SHP77 (cell line): ENCODE measurements around the gene CHCHD6.

Source experiments
- DNase-seq, 2 experiments: peaks; one replicate each; lab custom pipeline; 2025; lab: John Stamatoyannopoulos, UW

Gene CHCHD6

DNA sequence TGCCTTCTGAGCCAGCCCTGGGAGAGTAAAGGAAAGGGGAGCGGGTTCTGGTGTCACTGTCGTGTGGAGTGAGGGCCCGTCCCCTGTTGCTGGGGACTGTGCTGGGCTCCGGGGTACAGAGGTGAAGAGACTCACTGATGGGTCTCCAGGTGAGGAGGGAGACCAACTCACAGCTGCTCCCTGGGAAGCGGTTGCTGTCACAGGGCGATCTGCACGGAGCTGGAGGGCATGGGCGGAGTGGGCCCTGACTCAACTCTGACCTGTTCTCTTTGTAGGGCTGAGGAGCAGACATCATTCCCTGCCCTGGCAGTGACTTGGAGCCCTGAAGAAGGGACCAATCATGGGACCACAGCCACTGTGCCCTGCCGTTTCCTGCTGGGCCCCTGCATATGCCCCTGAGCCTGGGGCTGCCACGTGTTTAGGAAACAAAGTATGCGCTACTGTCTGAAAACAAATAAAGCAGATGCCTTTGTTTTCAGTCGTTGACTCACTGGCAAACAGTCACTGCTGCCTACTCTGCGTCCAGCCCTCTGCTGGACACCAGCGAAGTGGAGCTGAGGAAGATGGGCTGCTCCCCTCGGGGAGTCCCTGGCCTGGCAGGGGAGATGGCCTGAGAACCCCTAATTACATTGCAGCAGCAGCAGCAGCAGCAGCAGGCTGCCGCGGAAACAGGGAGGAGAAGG lies 256.0 kb downstream of the CHCHD6 start:
- DNase-seq: no peak

DNA sequence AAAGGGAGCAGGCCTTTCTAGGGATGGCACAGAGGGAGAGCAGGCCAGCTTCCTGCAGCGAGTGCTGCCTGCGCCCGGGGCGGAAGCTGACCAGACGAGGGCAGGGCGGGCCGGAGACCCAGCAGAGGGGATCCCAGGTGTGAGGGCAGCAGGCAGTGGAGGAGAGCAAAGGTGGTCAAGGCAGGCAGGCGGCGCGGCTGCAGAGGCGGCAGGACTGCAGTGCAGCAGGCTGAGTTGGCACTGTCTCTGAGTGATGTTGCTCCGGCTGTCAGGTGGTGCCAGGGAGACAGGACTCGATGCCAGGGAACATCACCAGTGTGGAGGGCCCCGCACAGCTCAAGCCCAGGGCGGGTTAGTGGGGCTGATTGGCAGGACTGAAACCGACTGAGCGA lies 256.6 kb downstream of the CHCHD6 start:
- DNase-seq: no peak

DNA sequence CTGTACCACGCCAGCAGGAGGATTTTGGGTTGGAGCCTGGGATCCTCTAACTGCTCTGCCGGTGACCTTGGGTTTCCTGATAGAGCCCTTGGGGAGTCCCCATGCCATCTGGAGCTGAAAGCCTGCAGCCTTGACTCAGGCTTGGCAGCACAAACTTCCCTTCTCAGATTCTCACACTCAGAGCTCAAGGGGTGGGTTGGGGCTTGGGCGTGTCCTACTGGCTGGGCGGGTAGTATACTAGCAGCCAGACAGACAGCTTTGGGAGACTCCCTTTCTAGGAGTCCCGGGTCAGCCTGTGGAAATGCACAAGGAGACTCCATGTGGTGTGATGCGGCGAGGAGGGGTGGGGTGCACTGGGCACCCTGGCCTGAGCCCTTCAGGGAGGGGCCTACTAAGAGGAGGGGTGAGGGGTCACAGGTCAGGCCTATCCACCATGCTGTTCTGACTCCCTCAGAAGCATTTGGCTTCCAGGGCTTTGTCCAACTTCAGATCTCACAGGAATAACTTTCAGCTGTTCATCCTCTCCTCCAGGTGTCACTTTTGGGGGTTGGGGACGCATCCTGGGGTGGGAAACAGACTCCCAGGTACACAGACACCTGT lies 257.3 kb downstream of the CHCHD6 start:
- DNase-seq: no peak

DNA sequence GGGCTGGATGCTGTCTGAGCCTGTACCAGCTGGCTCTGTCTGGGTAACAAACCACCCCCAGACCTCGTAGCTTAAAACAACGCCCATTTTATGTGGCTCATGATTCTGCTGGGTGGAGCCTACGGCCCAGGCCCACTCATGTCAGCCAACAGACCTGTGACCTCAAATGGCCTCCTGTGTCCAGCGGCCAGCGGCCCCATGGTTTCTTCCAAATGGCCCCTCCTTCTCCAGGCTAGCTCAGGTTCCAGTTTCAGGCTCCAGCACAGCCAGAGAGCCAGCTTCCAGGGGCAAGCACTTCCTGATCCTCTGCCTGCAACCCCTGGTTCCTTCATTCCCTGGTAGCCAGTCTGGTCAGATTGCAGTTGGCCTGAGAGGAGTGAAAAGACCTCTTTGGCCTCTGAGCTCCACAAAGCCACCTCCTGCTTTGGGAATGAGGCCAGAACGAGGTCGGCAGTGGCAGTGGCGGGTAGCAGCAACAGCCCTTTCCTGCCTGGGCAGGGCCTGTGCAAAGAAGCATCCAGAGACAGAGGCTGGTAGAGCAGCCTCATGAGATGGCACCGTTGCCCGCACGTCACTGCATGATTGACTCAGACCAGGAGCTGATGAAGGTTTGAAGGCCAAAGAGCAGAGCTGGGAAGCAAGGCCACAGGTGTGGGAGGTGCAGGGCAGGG lies 257.9 kb downstream of the CHCHD6 start:
- no peak for DNase-seq

- no peak for DNase-seq
Measured at GRCh38 chr3:126962756-126963155, 258.7 kb downstream of the CHCHD6 start.

DNA sequence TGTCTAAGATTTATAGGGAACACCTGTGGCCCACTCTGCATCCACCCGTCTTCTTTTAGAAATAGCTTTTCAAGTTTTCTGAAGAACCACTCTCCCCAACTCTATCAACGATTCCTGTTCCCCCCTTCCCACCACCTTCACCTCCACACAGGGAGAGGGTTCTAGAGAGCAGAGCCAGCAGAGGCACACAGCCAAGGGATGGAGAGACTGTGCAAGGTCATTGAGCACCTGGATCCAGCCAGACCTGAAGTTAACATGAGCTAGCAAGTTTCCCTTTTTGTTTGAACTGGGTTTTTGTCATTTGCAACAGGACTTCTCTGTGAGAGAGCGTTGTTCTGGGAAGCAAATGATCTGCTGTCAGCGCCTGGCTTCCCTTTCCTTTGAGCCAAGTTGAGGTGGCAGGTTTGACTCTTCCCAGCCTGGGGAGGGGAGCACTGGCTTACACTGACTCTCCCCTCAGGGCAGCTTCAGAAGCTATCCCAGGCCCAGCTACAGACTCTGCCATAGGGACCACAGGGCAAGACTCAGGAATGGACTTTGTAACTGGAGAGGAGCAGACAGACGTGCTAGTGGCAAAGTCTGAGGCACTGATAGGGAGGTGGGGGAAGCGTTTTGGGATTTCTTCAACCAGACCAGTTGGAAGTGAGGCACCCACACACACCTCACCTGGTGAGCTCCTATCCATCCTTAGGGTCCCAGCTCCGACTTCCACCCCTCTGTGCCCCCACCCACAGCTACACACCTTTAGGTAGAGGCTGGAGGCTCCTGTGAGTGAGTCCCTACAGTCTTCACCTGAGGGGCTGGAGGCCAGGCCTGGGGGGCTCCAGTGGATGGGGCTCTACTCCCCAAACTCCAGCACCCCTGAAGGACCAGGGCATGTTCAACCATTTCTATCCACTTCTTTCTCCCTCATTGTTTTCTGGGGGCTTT lies 259.5 kb downstream of the CHCHD6 start:
- DNase-seq: no peak

GRCh38 chr3:126964261-126964660 lies 260.2 kb downstream of the CHCHD6 start:
- DNase-seq: no peak

DNA sequence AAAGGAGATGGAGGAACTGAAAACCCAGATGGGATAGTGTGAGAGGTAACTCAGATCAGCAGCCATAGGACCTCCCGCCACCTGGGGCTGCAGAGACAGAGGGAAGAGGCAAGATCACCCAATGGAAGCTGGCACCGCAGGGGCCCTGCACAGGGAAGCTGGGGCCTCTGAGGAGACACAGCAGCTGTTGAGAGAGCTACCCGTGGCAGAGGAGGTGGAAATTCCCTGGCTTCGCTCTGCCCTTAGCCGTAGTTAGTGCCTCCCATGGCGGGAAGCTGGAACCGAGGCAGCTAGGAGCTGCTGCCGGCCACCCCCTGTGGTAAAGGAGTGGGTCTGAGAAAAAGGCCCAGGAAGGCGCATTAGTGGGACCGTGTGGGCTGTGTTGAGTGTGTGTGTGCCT lies 260.9 kb downstream of the CHCHD6 start:
- DNase-seq: no peak

GRCh38 chr3:126965526-126966080 lies 261.6 kb downstream of the CHCHD6 start:
- DNase-seq: no peak

DNA sequence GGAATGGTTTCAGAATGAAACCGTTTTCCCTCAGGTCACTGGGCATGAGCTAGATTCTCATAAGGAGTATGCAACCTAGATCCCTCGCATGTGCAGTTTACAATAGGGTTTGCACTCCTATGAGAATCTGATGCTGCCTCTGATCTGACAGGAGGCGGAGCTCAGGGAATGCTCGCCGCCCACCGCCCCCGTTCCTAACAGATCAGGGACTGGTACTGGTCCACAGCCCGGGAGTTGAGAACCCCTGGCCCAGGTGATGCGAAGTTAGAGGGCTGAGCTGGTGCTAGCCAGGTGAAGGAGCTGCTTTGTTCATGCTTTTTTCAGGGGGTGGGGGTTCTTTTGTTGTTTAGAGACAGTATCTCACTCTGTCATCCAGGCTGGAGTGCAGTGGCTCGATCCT lies 263.3 kb downstream of the CHCHD6 start:
- no peak for DNase-seq

- no peak for DNase-seq
Measured at GRCh38 chr3:126968391-126969390, 264.7 kb downstream of the CHCHD6 start.

DNA sequence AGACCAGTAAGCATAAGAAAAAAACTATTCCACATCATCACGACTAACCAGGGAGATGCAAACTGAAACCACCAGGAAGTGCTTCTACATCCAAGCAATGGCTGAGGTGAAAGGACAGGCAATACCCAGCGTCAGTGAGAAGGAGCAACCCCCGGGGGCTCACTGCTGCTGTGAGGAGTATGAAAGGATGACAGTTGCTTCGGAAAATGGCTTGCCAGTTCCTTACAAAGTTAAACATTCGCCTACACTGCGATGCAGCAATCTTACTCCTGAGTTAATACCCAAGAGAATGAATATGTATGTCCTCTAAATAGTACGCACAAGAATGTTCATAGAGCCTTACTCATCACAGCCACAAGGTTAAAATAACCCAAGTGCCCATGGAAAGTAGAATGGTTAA lies 265.5 kb downstream of the CHCHD6 start:
- DNase-seq: no peak

DNA sequence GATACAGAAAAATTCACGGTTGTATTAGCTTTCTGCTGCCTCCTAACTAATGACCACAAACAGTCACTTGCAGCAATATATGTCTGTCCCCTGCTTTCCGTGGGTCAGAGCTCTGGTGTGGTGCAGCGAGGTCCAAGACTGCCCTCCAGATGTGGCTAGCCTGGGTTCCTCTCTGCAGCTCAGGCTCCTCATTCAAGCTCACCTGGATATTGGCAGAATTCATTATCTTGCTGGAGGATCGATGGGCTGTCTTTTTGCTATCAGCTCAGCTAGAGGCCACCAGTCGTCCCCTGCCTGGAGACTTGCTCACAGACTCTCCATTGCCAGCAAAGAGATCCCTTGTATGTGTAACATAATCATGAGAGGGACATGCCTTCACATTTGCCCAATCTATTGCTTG lies 266.1 kb downstream of the CHCHD6 start:
- DNase-seq: no peak

DNA sequence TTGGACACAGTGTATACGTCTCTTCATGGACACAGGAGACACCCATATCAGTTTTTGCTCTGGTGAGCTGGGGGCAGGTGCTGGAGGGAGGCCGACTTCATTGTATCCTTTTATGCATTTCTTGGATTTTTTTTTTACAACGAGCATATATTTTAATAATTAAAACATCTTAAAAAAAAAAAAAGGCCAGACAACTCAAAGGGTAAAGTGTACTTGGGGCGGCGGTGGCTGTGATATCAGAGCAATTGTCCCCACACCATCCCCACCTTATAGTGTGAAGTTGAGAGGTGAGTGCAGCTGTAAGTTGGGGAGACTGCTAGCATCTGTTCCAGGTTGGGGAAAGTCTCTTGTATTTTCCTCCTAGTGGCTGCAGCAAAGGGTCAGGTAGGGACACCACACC lies 266.9 kb downstream of the CHCHD6 start:
- no peak for DNase-seq

GRCh38 chr3:126971891-126972351 lies 267.9 kb downstream of the CHCHD6 start:
- DNase-seq: peak; percentile 3 to 59

- DNase-seq: no peak
Measured at GRCh38 chr3:126972866-126973265, 268.8 kb downstream of the CHCHD6 start.

GRCh38 chr3:126973814-126974213 lies 269.8 kb downstream of the CHCHD6 start:
- no peak for DNase-seq

DNA sequence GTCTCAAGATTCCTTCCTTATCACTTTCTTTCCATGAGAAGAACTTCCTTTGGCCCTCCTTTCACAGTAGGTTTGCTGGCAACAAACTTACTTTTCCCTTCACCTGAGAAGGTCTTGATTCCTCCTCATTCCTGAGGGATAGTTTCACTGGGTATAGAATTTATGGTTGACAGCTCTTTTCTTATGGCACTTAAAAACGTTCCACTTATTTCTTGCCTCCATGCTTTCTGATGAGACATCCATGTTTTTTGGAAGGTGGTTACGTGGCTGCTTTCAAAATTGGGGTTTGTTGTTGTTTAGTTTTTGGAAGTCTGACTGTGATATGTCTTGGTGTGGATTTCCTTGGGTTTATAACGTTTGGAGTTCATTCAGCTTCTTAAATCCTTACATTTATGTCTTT lies 270.7 kb downstream of the CHCHD6 start:
- DNase-seq: no peak

DNA sequence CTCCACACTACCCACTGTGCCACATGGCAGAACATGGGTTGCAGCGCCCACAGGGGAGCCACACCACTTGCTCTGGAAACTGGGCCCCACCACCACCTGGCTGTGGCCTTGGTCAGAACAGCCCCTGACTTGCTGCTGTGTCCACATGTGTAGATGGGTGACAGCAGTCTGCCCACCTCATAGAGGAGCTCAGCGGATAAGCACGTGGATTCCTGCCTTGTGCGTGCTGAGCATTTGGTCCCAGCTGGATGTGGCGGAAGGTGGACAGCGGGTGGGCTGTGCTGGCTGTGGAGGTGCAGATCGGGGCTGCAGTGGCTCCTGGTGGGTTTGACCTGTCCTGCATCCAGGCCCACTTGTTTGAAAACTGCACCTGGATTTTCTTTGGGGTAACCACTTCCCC lies 272.9 kb downstream of the CHCHD6 start:
- no peak for DNase-seq

- no peak for DNase-seq
Measured at GRCh38 chr3:126977821-126978220, 273.8 kb downstream of the CHCHD6 start.

GRCh38 chr3:126978291-126978690 lies 274.3 kb downstream of the CHCHD6 start:
- no peak for DNase-seq
